ENCODE measurements around the gene AMOTL2. TPM values are rescaled to one million over a fixed set of nuclear protein-coding genes. Genes with fewer than 3 reads are reported as not detected.

AMOTL2 gene
- total RNA-seq, 1 experiment from 2014 or later: 59.6 TPM

- POLR2A ChIA-PET (ENCODE audit: low non-redundant PET): no interaction called here
- intact Hi-C loops (cut with micrococcal nuclease; ENCODE audit: unreplicated experiment): loop anchor here (1.0 to 2.0 kb wide), 2 partner anchors 71 to 166 kb away; no protein-coding TSS in a partner anchor
Measured at GRCh38 chr3:134378818-134379217, 4.6 kb upstream of the AMOTL2 start.

DNA sequence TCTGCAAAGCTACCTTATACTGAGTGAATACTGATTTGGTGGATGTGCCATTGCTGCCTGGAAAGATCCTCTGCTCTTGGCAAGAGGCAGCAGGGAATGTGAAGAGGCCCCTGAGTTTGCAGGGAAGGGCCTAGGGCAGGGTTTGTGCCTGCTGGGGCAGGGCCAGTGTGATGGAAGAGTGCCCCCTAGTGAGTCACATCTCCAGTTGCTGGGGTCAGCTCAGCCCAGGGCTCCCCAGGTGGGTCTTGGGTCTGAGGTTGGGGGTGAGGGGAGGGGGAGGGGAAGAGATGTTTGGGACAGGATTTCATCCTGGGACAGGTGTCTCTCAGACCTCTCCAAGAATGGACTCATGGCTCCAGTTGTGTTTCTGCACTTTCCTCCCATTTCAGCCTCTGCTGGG is 4.1 kb upstream of the AMOTL2 start:
- DNase-seq (ENCODE audit: low spot score): peak; percentile 68
- Histone ChIP-seq H3K27ac (ENCODE audit: low read depth, low read length, poor library complexity, severe bottlenecking) (no peak overlapping the region), H3K36me3 (ENCODE audit: insufficient read depth, low read length, poor library complexity, severe bottlenecking) (no peaks in the 10 kb centered on the region), H3K4me1 (ENCODE audit: insufficient read depth, low read length, poor library complexity, severe bottlenecking) (peaks cover 5% of the 10 kb centered on the region), H3K4me3 (ENCODE audit: low read depth, low read length, poor library complexity, severe bottlenecking) (no peak overlapping the region), H3K9me3 (ENCODE audit: low read depth, low read length, poor library complexity, severe bottlenecking) (no peaks in the 10 kb centered on the region), H3K27me3 (replicated peaks; ENCODE audit: insufficient read depth, low read depth, low read length, poor library complexity) (no peaks in the 10 kb centered on the region)
- no peak for TF ChIP-seq EZH2 (IDR thresholded peaks at IDR 0.05; ENCODE audit: borderline replicate concordance, low read depth, low read length, poor library complexity, severe bottlenecking)
- TF ChIP-seq, protein P1, sequence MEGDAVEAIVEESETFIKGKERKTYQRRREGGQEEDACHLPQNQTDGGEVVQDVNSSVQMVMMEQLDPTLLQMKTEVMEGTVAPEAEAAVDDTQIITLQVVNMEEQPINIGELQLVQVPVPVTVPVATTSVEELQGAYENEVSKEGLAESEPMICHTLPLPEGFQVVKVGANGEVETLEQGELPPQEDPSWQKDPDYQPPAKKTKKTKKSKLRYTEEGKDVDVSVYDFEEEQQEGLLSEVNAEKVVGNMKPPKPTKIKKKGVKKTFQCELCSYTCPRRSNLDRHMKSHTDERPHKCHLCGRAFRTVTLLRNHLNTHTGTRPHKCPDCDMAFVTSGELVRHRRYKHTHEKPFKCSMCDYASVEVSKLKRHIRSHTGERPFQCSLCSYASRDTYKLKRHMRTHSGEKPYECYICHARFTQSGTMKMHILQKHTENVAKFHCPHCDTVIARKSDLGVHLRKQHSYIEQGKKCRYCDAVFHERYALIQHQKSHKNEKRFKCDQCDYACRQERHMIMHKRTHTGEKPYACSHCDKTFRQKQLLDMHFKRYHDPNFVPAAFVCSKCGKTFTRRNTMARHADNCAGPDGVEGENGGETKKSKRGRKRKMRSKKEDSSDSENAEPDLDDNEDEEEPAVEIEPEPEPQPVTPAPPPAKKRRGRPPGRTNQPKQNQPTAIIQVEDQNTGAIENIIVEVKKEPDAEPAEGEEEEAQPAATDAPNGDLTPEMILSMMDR (conservative IDR thresholded peaks at IDR 0.05; ENCODE audit: low read depth, low read length): peak; percentile 70
- POLR2A ChIA-PET (ENCODE audit: low non-redundant PET): no interaction called here
- intact Hi-C loops (cut with micrococcal nuclease; ENCODE audit: unreplicated experiment): loop anchor here (1.0 to 2.0 kb wide), 2 partner anchors 70 to 166 kb away; no protein-coding TSS in a partner anchor
- CTCF ChIA-PET: interaction anchor here (0.6 to 1.3 kb wide), 3 partner anchors 20 to 179 kb away, joined by 3 to 6 read pairs (median 3); no protein-coding TSS in a partner anchor
- no TSS peak for BruUV-seq (replicated peaks)

More at GRCh38 chr3:134378818-134379217, 4.6 kb upstream of the AMOTL2 start:
- no peak for DNase-seq (ENCODE audit: low spot score)
- H3K36me3 ChIP-seq (ENCODE audit: insufficient read depth, low read length, poor library complexity, severe bottlenecking): no peaks in the 10 kb centered on the region
- no peaks in the 10 kb centered on the region for H3K27me3 ChIP-seq (replicated peaks; ENCODE audit: insufficient read depth, low read depth, low read length, poor library complexity)
- TF ChIP-seq, protein P1 (conservative IDR thresholded peaks at IDR 0.05; ENCODE audit: low read depth, low read length): no peak
- TF ChIP-seq EZH2 (IDR thresholded peaks at IDR 0.05; ENCODE audit: borderline replicate concordance, low read depth, low read length, poor library complexity, severe bottlenecking): no peak
- H3K9me3 ChIP-seq (ENCODE audit: low read depth, low read length, poor library complexity, severe bottlenecking): no peaks in the 10 kb centered on the region
- no peak overlapping the region for H3K4me3 ChIP-seq (ENCODE audit: low read depth, low read length, poor library complexity, severe bottlenecking)
- no peak overlapping the region for H3K27ac ChIP-seq (ENCODE audit: low read depth, low read length, poor library complexity, severe bottlenecking)
- CTCF ChIA-PET: interaction anchor here (1.3 kb wide), 1 partner anchor 51 kb away, joined by 3 read pairs; no protein-coding TSS in a partner anchor
- peaks cover 5% of the 10 kb centered on the region for H3K4me1 ChIP-seq (ENCODE audit: insufficient read depth, low read length, poor library complexity, severe bottlenecking)
- no TSS peak for BruUV-seq (replicated peaks)

DNA sequence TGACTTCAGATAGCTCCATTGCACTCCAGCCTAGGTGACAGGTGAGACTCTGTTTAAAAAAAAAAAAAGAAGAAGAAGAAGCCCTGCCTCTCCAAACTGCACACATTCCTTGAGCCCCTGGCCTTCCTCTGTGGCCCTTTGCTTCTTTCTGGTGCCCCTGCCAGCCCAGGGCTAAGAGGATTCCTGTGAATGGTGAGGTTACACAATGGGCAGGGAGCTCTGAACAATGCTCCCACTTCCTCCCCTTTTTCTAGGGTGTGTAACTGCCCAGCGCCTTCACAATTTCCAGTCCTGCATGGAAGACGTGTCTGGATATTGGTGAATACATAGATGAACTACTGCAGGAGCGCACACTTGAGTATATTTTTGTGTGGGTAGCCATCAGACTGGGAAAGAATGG is 3.6 kb upstream of the AMOTL2 start:
- H3K4me3 ChIP-seq (ENCODE audit: low read depth, low read length, poor library complexity, severe bottlenecking): no peak overlapping the region
- no peaks in the 10 kb centered on the region for H3K27me3 ChIP-seq (replicated peaks; ENCODE audit: insufficient read depth, low read depth, low read length, poor library complexity)
- no TSS peak for BruUV-seq (replicated peaks)
- TF ChIP-seq, protein P1 (conservative IDR thresholded peaks at IDR 0.05; ENCODE audit: low read depth, low read length): no peak
- no peak for TF ChIP-seq EZH2 (IDR thresholded peaks at IDR 0.05; ENCODE audit: borderline replicate concordance, low read depth, low read length, poor library complexity, severe bottlenecking)
- DNase-seq (ENCODE audit: low spot score): no peak
- ChIA-PET CTCF (interaction anchor here (0.6 to 1.3 kb wide), 4 partner anchors 19 to 547 kb away, joined by 3 to 6 read pairs (median 4); no protein-coding TSS in a partner anchor), POLR2A (ENCODE audit: low non-redundant PET) (no interaction called here)
- no peaks in the 10 kb centered on the region for H3K36me3 ChIP-seq (ENCODE audit: insufficient read depth, low read length, poor library complexity, severe bottlenecking)
- intact Hi-C loops (cut with micrococcal nuclease; ENCODE audit: unreplicated experiment): loop anchor here (1.0 to 2.0 kb wide), 2 partner anchors 70 to 165 kb away; no protein-coding TSS in a partner anchor
- H3K4me1 ChIP-seq (ENCODE audit: insufficient read depth, low read length, poor library complexity, severe bottlenecking): peaks cover 5% of the 10 kb centered on the region
- H3K9me3 ChIP-seq (ENCODE audit: low read depth, low read length, poor library complexity, severe bottlenecking): no peaks in the 10 kb centered on the region
- H3K27ac ChIP-seq (ENCODE audit: low read depth, low read length, poor library complexity, severe bottlenecking): no peak overlapping the region

Measured in A673 (cell line).